ENCODE results near the gene VSIG1.

DNA sequence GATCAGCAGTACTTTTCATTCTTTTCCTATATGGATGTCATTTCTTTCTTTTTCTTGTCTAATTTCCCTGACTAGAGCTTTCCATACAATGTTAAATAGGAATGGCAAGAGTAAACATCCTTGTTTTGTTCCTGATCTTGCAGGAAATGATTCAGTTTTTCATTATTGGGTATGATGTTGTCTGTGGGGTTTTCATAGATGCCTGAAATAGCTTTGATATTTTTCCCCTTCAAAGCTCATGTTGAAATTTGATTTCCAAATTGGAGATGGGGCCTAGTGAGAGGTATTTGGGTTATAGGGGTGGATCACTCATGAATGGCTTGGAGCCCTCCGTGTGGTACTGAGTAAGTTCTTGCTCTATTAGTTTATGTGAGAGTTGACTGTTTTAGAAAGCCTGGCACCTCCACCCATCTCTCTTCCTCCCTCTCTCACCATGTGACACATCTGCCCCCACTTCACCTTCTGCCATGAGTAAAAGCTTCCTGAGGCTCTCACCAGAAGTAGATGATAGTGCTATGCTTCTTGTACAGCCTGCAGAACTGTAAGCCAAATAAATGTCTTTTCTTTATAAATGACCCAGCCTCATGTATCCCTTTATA is 22.3 kb upstream of the VSIG1 start:
- TF ChIP-seq, protein P1, sequence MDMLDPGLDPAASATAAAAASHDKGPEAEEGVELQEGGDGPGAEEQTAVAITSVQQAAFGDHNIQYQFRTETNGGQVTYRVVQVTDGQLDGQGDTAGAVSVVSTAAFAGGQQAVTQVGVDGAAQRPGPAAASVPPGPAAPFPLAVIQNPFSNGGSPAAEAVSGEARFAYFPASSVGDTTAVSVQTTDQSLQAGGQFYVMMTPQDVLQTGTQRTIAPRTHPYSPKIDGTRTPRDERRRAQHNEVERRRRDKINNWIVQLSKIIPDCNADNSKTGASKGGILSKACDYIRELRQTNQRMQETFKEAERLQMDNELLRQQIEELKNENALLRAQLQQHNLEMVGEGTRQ (IDR thresholded peaks at IDR 0.05; ENCODE audit: low read depth, low read length): no peak
- TF ChIP-seq RAD21 (IDR thresholded peaks at IDR 0.05; ENCODE audit: low read length): no peak
- TF ChIP-seq, protein P2, sequence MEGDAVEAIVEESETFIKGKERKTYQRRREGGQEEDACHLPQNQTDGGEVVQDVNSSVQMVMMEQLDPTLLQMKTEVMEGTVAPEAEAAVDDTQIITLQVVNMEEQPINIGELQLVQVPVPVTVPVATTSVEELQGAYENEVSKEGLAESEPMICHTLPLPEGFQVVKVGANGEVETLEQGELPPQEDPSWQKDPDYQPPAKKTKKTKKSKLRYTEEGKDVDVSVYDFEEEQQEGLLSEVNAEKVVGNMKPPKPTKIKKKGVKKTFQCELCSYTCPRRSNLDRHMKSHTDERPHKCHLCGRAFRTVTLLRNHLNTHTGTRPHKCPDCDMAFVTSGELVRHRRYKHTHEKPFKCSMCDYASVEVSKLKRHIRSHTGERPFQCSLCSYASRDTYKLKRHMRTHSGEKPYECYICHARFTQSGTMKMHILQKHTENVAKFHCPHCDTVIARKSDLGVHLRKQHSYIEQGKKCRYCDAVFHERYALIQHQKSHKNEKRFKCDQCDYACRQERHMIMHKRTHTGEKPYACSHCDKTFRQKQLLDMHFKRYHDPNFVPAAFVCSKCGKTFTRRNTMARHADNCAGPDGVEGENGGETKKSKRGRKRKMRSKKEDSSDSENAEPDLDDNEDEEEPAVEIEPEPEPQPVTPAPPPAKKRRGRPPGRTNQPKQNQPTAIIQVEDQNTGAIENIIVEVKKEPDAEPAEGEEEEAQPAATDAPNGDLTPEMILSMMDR (conservative IDR thresholded peaks at IDR 0.05; ENCODE audit: low read depth, low read length): no peak
- no peak for TF ChIP-seq POLR2A (IDR thresholded peaks at IDR 0.05; ENCODE audit: low read depth, low read length)
- TF ChIP-seq MAFK (IDR thresholded peaks at IDR 0.05; ENCODE audit: low read depth, low read length): no peak
- TF ChIP-seq NFE2L2 (IDR thresholded peaks at IDR 0.05; ENCODE audit: low read depth, low read length): no peak

Measured in IMR-90 (cell line).